SH-SY5Y (cell line): ENCODE data around the gene RPS6KB1.

Experiments
- GATA2 ChIP-seq: IDR thresholded peaks from 2 replicates; pipeline ENCODE4 v1.6.1; 2011; ENCODE audit warnings: mild to moderate bottlenecking, low read depth, low read length
- GATA3 ChIP-seq: IDR thresholded peaks from 2 replicates; pipeline ENCODE4 v1.6.1; 2011; ENCODE audit warnings: low read depth, mild to moderate bottlenecking, low read length, moderate library complexity

- TF ChIP-seq GATA2 (no peak), GATA3 (no peak)
Measured at GRCh38 chr17:59892251-59892923, 534 bp upstream of the RPS6KB1 start.
